GM12874 (cell line): Measurements from ENCODE around the gene MBD5.

Source experiments
- TF ChIP-seq, protein P1 (sequence below): IDR thresholded peaks from 2 replicates; pipeline ENCODE4 v1.5.1; 2011; ENCODE audit warnings: low read depth, mild to moderate bottlenecking, control low read depth, low read length, moderate library complexity; ENCODE audit not compliant: insufficient read depth

Gene MBD5

DNA sequence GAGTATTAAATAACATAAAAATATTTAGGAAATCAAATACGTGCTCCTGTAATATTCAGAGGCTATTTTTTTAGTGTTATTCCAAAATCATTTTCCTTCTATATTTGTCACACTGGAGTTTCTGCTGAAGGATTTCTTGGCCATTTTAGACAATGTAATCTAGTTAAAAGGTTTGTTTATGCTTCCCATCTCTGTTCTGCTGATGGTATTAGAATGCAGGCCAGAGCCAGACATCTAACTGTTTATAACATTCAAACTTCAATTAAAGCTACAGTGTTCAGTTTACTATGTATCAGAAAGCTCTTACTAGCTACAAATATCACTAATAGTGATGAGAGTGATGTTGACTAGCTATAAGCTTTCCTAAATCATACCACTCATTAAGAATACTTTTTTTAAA lies 7.9 kb downstream of the MBD5 start:
- TF ChIP-seq, protein P1, sequence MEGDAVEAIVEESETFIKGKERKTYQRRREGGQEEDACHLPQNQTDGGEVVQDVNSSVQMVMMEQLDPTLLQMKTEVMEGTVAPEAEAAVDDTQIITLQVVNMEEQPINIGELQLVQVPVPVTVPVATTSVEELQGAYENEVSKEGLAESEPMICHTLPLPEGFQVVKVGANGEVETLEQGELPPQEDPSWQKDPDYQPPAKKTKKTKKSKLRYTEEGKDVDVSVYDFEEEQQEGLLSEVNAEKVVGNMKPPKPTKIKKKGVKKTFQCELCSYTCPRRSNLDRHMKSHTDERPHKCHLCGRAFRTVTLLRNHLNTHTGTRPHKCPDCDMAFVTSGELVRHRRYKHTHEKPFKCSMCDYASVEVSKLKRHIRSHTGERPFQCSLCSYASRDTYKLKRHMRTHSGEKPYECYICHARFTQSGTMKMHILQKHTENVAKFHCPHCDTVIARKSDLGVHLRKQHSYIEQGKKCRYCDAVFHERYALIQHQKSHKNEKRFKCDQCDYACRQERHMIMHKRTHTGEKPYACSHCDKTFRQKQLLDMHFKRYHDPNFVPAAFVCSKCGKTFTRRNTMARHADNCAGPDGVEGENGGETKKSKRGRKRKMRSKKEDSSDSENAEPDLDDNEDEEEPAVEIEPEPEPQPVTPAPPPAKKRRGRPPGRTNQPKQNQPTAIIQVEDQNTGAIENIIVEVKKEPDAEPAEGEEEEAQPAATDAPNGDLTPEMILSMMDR = no peak

DNA sequence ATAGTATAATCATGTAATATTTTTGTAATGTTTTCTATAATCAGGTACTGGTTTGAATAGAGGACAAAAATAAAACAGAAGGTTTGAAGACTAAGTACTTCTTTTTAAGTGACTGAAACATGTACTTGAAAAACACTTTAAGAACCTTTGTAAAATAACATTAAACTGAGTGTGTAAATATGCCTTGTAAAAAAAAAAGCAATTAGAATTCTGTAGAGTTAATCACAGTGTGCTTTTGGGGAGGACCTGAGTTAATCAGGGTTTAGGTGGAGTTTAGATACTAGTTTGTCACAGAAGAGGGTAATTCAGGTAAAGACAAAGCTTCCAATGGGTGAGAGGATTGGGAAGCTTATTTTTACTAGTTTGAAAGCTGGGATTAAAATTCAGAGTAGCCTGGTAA lies 10.3 kb downstream of the MBD5 start:
- TF ChIP-seq, protein P1 = no peak

DNA sequence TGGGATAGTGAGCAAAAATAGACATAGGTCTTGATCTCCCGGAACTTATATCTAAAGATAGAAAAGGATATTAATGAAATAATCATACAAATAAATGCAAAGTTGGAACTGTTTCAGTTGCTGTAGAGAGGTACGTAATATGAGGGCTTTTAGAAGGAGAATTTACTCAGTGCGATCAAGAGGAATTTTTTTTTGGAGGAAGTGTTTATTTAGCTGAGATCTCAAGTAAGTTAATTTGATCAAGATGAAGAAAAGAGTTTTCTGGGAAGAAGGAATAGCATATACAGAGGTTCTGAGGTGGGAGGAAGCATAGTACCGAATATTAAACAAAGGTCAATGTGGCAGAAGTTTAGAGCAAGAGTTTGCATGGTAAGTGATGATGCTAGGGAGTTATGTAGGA lies 11.3 kb downstream of the MBD5 start:
- TF ChIP-seq, protein P1 = no peak

DNA sequence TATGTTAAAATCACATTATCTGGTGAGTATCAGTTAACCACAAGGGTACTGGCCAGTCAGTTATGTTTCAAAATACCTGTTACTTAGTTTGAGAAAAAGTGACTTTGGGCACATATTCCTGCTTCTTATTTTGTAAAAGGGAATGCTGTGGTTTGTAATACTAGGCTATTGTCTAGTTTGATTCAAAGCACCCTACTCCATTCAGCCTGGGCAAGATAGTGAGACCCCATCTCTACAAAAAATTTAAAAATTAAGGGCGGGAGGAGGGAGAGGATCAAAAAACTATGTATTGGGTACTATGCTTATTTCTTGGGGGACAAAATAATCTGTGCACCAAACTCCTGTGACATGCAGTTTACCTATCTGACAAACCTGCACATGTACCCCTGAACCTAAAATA lies 18.9 kb downstream of the MBD5 start:
- TF ChIP-seq, protein P1 = no peak

DNA sequence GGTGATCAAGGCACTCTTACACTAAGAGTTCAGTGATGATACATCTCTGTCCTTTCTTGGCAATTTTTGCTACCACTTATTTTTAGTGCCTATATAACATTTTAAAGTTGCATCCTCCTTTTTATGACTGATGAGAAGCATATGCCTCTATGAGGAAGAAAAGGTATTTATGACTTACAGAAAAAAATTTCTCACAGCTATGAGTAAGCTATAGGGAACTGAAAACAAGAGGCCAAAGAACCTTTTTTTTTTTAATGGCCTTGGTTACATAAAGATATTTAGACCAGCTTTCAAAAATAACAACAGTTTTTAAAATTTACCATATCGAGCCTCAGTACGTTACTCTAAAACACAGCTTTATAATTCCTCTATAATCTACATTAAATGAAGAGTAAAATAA lies 21.3 kb downstream of the MBD5 start:
- TF ChIP-seq, protein P1 = no peak

DNA sequence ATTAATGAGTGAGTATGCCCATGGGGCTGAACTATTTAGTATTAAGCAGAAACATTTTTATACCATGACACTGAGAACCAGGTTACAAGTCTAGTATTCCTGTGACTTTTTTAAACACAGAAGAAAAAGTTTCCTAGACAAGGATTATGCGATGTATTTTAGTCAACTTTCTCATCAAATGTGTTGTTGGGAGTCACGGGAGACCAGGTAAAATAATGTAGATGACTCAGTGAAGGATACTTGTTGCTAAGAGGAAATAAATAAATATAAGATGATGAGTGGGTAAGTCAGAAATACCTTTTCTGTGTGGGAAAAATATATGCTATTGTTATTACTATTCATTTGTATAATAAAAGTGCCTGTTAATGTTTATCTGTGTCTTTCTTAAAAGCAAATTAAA lies 23.4 kb downstream of the MBD5 start:
- TF ChIP-seq, protein P1 = no peak

DNA sequence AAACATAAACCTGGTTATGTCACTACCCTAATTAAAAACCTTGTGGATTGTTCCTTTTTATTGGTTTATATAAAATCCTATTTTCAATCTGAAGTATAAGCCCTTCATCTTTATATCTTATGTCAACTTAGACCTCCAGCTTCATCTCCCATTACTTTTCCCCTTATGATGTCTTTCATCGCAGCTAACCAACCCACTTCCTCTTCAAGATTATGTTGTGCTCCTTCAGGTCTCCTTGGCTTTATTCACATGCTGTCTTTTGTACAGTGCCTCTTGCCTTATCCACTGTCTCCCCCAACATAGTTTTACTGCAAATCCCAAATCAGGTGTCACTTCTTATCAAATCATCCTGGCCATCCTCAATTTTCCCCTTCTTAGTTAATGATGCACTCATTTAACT lies 25.9 kb downstream of the MBD5 start:
- TF ChIP-seq, protein P1 = no peak
